Coronary artery (tissue), 2 donors: ENCODE data around the gene DRC1.
"Not testable (repeated sequence)": the region's sequence is repeated elsewhere in the genome, so short reads cannot be mapped to it uniquely, and the experiment has no call there.

Experiments used
- DNase-seq: peaks from one replicate; pipeline ENCODE4 v3.0.0-alpha.2; 2017; ENCODE audit warnings: low spot score
- H3K27ac ChIP-seq, 2 donors: fragments of 200-600 bp; sonication (generic); one replicate each; pipeline ENCODE4 v1.5.1; 2016 to 2019
- H3K4me3 ChIP-seq: fragments of 200-600 bp; sonication (generic); 2 replicates; pipeline ENCODE4 v1.5.1; 2016; ENCODE audit warnings: mild to moderate bottlenecking, moderate library complexity
- TF ChIP-seq, protein P1 (sequence below): fragments of 200-600 bp; sonication (generic); IDR thresholded peaks from one replicate; pipeline ENCODE4 v1.5.1; 2019; ENCODE audit warnings: antibody characterized with exemption

Gene DRC1

GRCh38 chr2:26363323-26363722, 38.4 kb upstream of the DRC1 start:
- Histone ChIP-seq H3K4me3 (no peak overlapping the region), H3K27ac (no peak overlapping the region)
- TF ChIP-seq, protein P1, sequence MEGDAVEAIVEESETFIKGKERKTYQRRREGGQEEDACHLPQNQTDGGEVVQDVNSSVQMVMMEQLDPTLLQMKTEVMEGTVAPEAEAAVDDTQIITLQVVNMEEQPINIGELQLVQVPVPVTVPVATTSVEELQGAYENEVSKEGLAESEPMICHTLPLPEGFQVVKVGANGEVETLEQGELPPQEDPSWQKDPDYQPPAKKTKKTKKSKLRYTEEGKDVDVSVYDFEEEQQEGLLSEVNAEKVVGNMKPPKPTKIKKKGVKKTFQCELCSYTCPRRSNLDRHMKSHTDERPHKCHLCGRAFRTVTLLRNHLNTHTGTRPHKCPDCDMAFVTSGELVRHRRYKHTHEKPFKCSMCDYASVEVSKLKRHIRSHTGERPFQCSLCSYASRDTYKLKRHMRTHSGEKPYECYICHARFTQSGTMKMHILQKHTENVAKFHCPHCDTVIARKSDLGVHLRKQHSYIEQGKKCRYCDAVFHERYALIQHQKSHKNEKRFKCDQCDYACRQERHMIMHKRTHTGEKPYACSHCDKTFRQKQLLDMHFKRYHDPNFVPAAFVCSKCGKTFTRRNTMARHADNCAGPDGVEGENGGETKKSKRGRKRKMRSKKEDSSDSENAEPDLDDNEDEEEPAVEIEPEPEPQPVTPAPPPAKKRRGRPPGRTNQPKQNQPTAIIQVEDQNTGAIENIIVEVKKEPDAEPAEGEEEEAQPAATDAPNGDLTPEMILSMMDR = no peak
- DNase-seq = no peak

DNA sequence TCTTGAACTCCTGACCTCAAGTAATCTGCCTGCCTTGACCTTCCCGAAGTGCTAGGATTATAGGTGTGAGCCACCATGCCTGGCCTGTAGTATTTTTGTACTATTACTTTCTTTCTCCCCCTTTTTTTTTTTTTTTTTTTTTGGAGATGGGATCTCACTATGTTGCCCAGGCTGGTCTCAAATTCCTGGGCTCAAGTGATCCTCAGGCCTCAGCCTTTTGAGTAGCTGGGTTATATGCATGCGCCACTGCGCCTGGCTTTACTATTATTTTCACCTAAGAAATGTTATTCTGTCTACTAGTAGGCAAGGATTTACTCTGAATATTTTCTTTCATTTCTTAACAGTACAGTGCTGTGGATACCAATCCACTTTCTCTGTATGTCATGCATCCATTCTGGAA, 37.8 kb upstream of the DRC1 start:
- no peak for DNase-seq
- TF ChIP-seq, protein P1 = no peak

GRCh38 chr2:26364669-26365068, 37.1 kb upstream of the DRC1 start:
- no peak for DNase-seq
- Histone ChIP-seq H3K27ac (no peak overlapping the region), H3K4me3 (no peak overlapping the region)
- TF ChIP-seq, protein P1 = no peak

More for the DNA sequence above, 37.8 kb upstream of the DRC1 start:
- no peak overlapping the region for H3K4me3 ChIP-seq
- no peak overlapping the region for H3K27ac ChIP-seq

DNA sequence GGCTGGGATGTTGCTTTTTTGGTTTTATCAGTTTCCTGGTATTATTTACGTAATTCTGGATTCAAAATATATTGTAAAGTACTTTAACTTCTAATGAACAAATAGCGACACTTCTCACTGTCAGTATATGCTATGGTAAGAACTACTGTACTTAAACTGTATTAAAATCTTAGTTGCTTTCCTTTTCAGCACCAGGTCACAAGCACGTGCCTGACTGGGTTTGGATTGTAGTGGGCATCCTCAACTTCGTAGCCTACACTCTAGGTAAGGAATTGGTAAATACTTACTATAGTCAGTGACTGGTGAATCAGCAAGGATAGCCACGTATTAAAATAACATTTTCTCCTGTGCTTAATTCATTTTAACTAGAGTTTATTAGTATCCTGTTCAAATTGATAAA, 34.8 kb upstream of the DRC1 start:
- Histone ChIP-seq H3K27ac (no peak overlapping the region), H3K4me3 (no peak overlapping the region)
- TF ChIP-seq, protein P1 = no peak
- no peak for DNase-seq

GRCh38 chr2:26369664-26370063, 32.1 kb upstream of the DRC1 start:
- not testable (repeated sequence) for H3K4me3 ChIP-seq, DNase-seq, H3K27ac ChIP-seq

GRCh38 chr2:26370909-26371308, 30.8 kb upstream of the DRC1 start:
- H3K27ac ChIP-seq, H3K4me3 ChIP-seq, DNase-seq: not testable (repeated sequence)

GRCh38 chr2:26376799-26377198, 24.9 kb upstream of the DRC1 start:
- TF ChIP-seq, protein P1 = no peak
- no peak overlapping the region for H3K4me3 ChIP-seq
- no peak for DNase-seq
- no peak overlapping the region for H3K27ac ChIP-seq

DNA sequence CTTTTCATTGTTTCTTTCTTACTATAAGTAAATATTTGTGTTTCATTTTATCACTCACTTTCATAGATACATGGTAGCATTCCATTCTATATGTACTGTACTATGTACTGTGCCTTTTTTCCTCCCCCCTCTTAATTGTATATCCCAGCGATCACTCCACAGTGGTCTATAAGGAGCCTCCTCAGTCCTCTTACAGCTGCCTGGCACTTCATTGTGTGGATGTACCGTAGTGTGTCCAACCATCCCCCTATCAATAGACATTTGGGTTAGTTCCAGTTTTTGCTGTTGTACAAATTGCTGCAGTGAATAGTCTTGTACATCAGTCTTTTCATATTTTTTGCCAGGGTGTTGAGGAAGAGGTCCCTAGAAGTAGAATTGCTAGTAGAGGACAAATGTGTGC, 21.4 kb upstream of the DRC1 start:
- no peak overlapping the region for H3K4me3 ChIP-seq
- H3K27ac ChIP-seq = no peak overlapping the region
- DNase-seq = no peak
- TF ChIP-seq, protein P1 = no peak
